GM18526 (cell line): Measurements from ENCODE around the gene POLR2I.
A peak's percentile ranks its signal among the peaks of the same experiment; 100 is the strongest.

Experiments used
- POLR2A ChIP-seq: IDR thresholded peaks from 3 replicates; pipeline ENCODE4 v1.6.1; 2011; ENCODE audit not compliant: insufficient read length; ENCODE audit errors: extremely low read depth

The POLR2I gene

GRCh38 chr19:36140304-36141038, 25.8 kb upstream of the POLR2I start:
- TF ChIP-seq POLR2A = peak; percentile 53

- TF ChIP-seq POLR2A = peak; percentile 76
Measured at GRCh38 chr19:36139473-36140303, 25.0 kb upstream of the POLR2I start, which contains the start of gene CAPNS1. TSS of gene CAPNS1 (plus strand) at chr19:36140066. CDS start at chr19:36141012, 946 bp downstream.

GRCh38 chr19:36139120-36139472, 24.4 kb upstream of the POLR2I start:
- TF ChIP-seq POLR2A = no peak

- TF ChIP-seq POLR2A = no peak
Measured at GRCh38 chr19:36136964-36137686, 22.4 kb upstream of the POLR2I start.

GRCh38 chr19:36128392-36128736, 13.7 kb upstream of the POLR2I start:
- TF ChIP-seq POLR2A = no peak

GRCh38 chr19:36125557-36125956, 10.9 kb upstream of the POLR2I start:
- TF ChIP-seq POLR2A = no peak

GRCh38 chr19:36121486-36122124, 6.9 kb upstream of the POLR2I start:
- no peak for TF ChIP-seq POLR2A

GRCh38 chr19:36120984-36121358, 6.3 kb upstream of the POLR2I start:
- no peak for TF ChIP-seq POLR2A

GRCh38 chr19:36120092-36120983, 5.7 kb upstream of the POLR2I start:
- no peak for TF ChIP-seq POLR2A

GRCh38 chr19:36116344-36116637, 1.6 kb upstream of the POLR2I start:
- TF ChIP-seq POLR2A = no peak

GRCh38 chr19:36115453-36116343, 1.0 kb upstream of the POLR2I start, which contains the start of gene TBCB:
TSS of gene TBCB (plus strand) at chr19:36115468. CDS start at chr19:36115561, 93 bp downstream.
- TF ChIP-seq POLR2A = peak; percentile 64

- TF ChIP-seq POLR2A = no peak
Measured at GRCh38 chr19:36113894-36114720, 568 bp downstream of the POLR2I start.

GRCh38 chr19:36113425-36113824, 1.2 kb downstream of the POLR2I start:
- TF ChIP-seq POLR2A = no peak
